GM10266 (cell line): ENCODE results near the gene LCLAT1.

Experiments
- DNase-seq: peaks from one replicate; pipeline ENCODE4 v3.0.0; 2012; ENCODE audit errors: extremely low spot score
- TF ChIP-seq, protein P1 (sequence below): IDR thresholded peaks from 2 replicates; pipeline ENCODE4 v1.5.1; 2012; ENCODE audit warnings: mild to moderate bottlenecking, low read depth; ENCODE audit not compliant: control insufficient read depth, insufficient read depth; ENCODE audit errors: missing control alignments

LCLAT1 gene

GRCh38 chr2:30626397-30626796 is 179.4 kb downstream of the LCLAT1 start:
- no peak for DNase-seq
- TF ChIP-seq, protein P1, sequence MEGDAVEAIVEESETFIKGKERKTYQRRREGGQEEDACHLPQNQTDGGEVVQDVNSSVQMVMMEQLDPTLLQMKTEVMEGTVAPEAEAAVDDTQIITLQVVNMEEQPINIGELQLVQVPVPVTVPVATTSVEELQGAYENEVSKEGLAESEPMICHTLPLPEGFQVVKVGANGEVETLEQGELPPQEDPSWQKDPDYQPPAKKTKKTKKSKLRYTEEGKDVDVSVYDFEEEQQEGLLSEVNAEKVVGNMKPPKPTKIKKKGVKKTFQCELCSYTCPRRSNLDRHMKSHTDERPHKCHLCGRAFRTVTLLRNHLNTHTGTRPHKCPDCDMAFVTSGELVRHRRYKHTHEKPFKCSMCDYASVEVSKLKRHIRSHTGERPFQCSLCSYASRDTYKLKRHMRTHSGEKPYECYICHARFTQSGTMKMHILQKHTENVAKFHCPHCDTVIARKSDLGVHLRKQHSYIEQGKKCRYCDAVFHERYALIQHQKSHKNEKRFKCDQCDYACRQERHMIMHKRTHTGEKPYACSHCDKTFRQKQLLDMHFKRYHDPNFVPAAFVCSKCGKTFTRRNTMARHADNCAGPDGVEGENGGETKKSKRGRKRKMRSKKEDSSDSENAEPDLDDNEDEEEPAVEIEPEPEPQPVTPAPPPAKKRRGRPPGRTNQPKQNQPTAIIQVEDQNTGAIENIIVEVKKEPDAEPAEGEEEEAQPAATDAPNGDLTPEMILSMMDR = no peak

DNA sequence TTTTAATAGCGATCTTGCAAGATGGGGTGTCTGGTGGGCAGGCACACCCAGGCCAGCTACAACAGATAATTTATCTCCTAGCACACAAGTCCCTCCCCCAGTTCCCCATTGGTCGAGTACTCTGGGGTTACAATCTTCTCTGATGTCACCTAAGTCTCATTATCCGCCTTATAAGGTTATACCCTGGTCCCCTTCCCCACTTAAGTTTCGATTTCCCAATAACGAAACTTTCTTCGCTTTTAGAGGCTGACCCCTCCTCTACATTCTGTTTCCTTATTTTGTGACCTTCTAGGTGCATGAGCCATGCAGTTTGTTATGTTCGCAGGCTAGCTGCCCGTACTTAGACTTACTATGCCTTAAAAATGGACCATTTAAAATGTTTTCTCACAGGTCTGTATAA is 180.1 kb downstream of the LCLAT1 start:
- TF ChIP-seq, protein P1 = no peak
- no peak for DNase-seq

DNA sequence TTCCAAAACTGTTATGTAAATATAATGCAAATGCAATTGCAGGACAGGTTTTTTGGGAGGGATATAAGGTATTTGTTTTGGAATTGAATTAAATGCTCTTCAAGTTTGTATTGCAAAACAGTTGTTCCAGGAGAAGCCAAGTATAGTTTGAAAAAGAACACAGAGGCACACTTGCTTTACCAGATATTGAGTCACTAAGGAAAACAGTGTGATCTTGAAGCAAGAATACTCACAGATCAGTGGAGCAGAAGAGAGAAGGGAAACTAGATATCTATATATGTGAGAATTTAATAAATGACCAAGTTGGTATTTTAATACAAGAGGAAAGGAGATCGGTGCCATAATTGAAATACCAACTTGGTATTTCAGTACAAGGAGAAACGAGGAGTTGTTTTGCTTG is 181.3 kb downstream of the LCLAT1 start:
- no peak for DNase-seq
- TF ChIP-seq, protein P1 = no peak

GRCh38 chr2:30629866-30630265 is 182.8 kb downstream of the LCLAT1 start:
- TF ChIP-seq, protein P1 = no peak

DNA sequence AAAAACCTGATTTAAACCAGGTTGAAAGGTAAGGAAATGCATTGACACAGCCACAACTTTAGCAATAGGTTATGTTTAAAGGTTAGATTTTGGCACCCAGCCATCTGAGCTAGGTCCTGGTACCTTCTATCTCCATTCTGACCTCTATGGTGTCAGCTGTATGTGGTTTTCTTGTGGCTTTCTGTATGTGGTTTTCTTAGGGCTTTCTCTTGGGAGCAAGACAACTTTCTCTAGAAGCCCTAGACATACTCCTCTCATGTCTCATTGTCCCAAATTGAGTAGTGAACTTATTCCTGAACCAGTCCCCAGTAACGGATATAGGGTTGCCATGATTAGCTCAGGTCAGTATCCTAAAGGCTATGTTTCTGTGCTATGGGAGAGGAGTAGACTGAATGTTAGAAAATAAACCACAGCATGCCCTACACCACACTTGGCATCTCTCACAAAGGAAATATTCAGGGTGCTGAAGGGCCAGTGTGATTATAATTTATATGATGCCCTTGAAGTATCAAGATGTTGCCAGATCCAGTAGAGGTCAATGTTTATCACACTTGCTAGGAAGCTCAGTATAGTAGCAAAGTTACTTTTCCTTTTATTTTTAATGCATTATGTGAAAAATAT is 184.1 kb downstream of the LCLAT1 start:
- no peak for DNase-seq
- TF ChIP-seq, protein P1 = no peak

More at GRCh38 chr2:30629866-30630265, 182.8 kb downstream of the LCLAT1 start:
- DNase-seq = no peak

DNA sequence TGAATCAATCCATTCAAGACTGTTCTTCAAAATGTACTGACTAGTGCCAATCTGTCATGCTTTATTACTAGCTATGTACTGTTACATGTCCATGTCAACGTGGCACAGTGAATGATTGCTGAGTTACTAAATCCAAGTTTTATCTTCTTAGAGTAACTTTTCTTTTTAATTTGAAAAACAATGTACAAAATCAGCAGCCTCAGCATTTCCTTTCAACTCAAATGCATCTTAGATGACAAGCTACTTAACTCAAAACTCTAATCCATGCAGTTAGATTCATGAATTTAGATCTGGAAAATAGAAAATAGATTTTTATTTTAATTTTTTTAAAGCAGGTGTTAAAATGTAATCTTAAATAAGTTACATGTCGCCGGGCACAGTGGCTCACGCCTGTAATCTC is 186.0 kb downstream of the LCLAT1 start:
- TF ChIP-seq, protein P1 = no peak
- DNase-seq = no peak

DNA sequence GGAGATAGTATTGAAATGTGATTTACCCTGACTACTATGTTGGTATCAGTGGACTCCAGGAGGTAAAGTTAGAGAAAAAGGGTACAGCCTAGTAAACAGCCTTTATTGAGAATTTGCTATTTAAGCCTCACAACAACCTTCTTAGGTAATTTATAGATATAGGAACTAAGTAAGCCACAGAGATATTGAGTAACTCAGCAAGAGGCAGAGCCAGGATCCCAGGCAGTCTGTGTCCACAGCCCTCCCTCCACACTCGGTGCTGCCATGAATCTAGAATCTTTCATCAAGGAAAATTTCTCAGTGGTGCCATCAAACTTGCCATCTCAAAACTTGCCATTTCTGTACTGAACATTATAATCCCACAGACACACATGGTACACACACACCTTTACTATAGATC is 189.3 kb downstream of the LCLAT1 start:
- DNase-seq = no peak
- TF ChIP-seq, protein P1 = no peak
